Stomach (tissue), 9 donors: Measurements from ENCODE around the gene LRATD1. TPM values are rescaled to one million over a fixed set of nuclear protein-coding genes. Genes with fewer than 3 reads are reported as not detected.

ENCODE experiments used
- DNase-seq, 2 donors: peaks; one replicate each; pipeline versions ENCODE4 v3.0.0 to v3.0.0-alpha.2; 2013 to 2019
- H3K27ac ChIP-seq, 5 donors: fragments of 200-600 bp in 4 of 5; sonication (generic) in 4 of 5; one replicate each; pipeline ENCODE4 v1.5.1; 2013 to 2019; ENCODE audit warnings: mild to moderate bottlenecking in 1 of 5, moderate library complexity in 1 of 5
- H3K27me3 ChIP-seq, 3 donors: fragments of 200-600 bp; sonication (generic); one replicate each; pipeline ENCODE4 v1.5.1; 2017 to 2019; ENCODE audit warnings: mixed run types in 1 of 3
- H3K36me3 ChIP-seq, 4 donors: fragments of 200-600 bp; sonication (generic); 1 replicate in 3 of 4; 2 replicates in 1 of 4; pipeline ENCODE4 v1.5.1; 2016 to 2019
- H3K4me1 ChIP-seq, 4 donors: fragments of 200-600 bp; sonication (generic); one replicate each; pipeline ENCODE4 v1.5.1; 2016 to 2019
- H3K4me3 ChIP-seq, 4 donors: fragments of 200-600 bp; sonication (generic) in 3 of 4; one replicate each; pipeline ENCODE4 v1.5.1; 2016 to 2019; ENCODE audit warnings: mild to moderate bottlenecking in 1 of 4
- H3K9me3 ChIP-seq, 4 donors: fragments of 200-600 bp; sonication (generic); one replicate each; pipeline ENCODE4 v1.5.1; 2016 to 2019
- CTCF ChIP-seq, 7 experiments: fragments of 450-650 bp in 4 of 7; fragments of 200-600 bp in 3 of 7; sonication (generic) in 3 of 7; IDR thresholded peaks; one replicate each; pipeline ENCODE4 v1.5.1; 2016 to 2019; ENCODE audit warnings: antibody characterized with exemption in 7 of 7, control low read depth in 2 of 7, mild to moderate bottlenecking in 1 of 7
- EP300 ChIP-seq: sonication (generic); formaldehyde crosslinking; IDR thresholded peaks from one replicate; pipeline ENCODE4 v1.6.1; 2017; ENCODE audit warnings: antibody characterized with exemption
- POLR2A ChIP-seq, 4 donors: fragments of 450-650 bp; IDR thresholded peaks; one replicate each; pipeline ENCODE4 v1.6.1; 2016; ENCODE audit warnings: antibody characterized with exemption in 4 of 4, control low read depth in 2 of 4, mild to moderate bottlenecking in 1 of 4, moderate library complexity in 1 of 4
- POLR2AphosphoS5 ChIP-seq, 3 donors: sonication (generic); formaldehyde crosslinking; IDR thresholded peaks; one replicate each; pipeline ENCODE4 v1.6.1; 2016; ENCODE audit warnings: antibody characterized with exemption in 3 of 3
- WGBS, 5 donors: extraction: QIAGEN DNeasy Blood & Tissue Kit in 3 of 5; methylation state at CpG; one replicate each; pipeline versions ENCODE4 v1.1.5 to v1.1.7; 2013 to 2018; 5-methylcytosine and 5-hydroxymethylcytosine counted together
- intact Hi-C: fragments of 100-400 bp; cut with DNase I; formaldehyde crosslinking; loops from one replicate; pipeline ENCODE4 v1.15.1; 2023; ENCODE audit warnings: low total_unique reads
- polyA plus RNA-seq, 3 donors: library from polyadenylated mRNA; stranded (reverse); fragments of 200-250 nt; gene quantifications; one replicate each; pipeline ENCODE4 v1.2.3, GENCODE V29; 2013
- total RNA-seq, 5 donors: library from RNA; depleted of rRNA; stranded (reverse); fragments of >200 nt; gene quantifications; one replicate each; pipeline versions ENCODE4 v1.1.0 to v1.2.3, GENCODE V29; 2014 to 2016
- donor health status: healthy with polysubstance abuse.
- donor health status: Bipolar disorder and iron deficiency.
- donor health status: healthy.

LRATD1 gene
- total and polyA plus RNA-seq, 8 donors, result 3.2 to 229 (median 9.0) TPM; not detected in 1

DNA sequence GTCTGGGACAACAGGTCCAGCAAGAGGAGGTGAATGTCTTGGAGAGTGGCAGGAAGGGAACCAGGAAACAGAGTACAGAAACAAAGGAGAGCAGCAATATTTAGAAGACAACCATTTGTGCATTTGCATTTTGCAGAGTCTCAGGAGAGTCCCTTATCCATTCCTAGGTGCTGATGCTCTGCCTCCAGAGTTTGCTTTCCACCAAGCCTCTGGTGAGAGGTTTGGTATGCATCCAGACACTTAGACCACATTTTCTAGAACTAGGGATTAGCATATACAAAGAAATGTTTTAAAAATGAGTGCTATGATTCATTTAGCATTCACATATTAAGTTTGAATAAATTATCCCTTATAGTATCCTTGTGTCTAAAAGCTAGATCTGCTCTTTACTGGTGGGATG, 18.5 kb upstream of the LRATD1 start:
- TF ChIP-seq CTCF (IDR thresholded peaks at IDR 0.05) (no peak), POLR2A (IDR thresholded peaks at IDR 0.05) (no peak), EP300 (no peak), POLR2AphosphoS5 (IDR thresholded peaks at IDR 0.05) (no peak)
- intact Hi-C loops, result no loop called here
- H3K9me3 ChIP-seq, result no peaks in the 10 kb centered on the region
- H3K4me1 ChIP-seq, result no peaks in the 10 kb centered on the region
- no peaks in the 10 kb centered on the region for H3K36me3 ChIP-seq
- H3K4me3 ChIP-seq, result no peak overlapping the region
- no peaks in the 10 kb centered on the region for H3K27me3 ChIP-seq
- DNase-seq, result no peak
- H3K27ac ChIP-seq, result no peak overlapping the region

DNA sequence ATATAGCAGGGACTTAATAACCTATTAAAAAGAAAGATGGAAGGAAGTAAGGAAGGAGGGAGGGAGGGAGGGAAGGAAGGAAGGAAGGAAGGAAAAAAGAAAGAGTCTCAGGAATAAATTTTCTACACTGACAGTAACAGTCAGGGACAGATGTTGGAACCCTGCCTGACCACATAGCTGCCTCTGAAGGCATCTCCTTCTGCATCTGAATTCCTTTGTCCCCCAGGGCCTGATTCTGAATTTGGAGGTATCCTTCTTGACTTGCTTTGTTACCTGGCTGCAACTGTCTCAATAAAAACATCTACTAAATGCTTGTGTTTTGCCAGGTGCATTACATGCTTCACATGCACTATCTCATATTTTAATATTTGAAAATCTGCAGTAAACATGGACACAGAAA, 17.4 kb upstream of the LRATD1 start:
- H3K9me3 ChIP-seq, result no peaks in the 10 kb centered on the region
- H3K27me3 ChIP-seq, result no peaks in the 10 kb centered on the region
- intact Hi-C loops, result no loop called here
- no peak for TF ChIP-seq POLR2A (IDR thresholded peaks at IDR 0.05)
- TF ChIP-seq EP300, result no peak
- TF ChIP-seq CTCF (IDR thresholded peaks at IDR 0.05), result no peak
- TF ChIP-seq POLR2AphosphoS5 (IDR thresholded peaks at IDR 0.05), result no peak
- H3K27ac ChIP-seq, result no peak overlapping the region
- no peak for DNase-seq
- no peaks in the 10 kb centered on the region for H3K4me1 ChIP-seq
- no peak overlapping the region for H3K4me3 ChIP-seq
- no peaks in the 10 kb centered on the region for H3K36me3 ChIP-seq

DNA sequence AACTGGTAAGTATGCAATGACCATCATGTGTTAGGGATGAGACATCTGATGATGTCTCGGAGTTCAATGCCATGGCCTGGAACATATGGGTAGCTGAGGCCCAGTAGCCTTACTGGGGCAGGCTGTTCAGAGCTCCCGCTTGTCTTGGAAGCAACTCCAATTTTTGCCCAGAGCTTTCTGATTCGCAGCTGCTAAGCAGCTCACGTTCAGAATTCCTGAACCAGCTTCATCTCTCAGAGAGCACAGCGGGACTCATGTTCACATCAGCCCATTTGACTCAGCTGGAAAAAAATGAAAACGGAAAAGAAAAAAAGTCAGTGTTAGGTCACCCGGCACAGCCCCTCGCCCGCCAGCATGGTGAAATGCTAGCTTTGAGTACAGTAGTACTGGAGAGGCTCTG, 16.8 kb upstream of the LRATD1 start:
- no peaks in the 10 kb centered on the region for H3K36me3 ChIP-seq

GRCh38 chr2:14616342-14616741, 16.2 kb upstream of the LRATD1 start:
- no peak for TF ChIP-seq CTCF (IDR thresholded peaks at IDR 0.05)
- TF ChIP-seq POLR2AphosphoS5 (IDR thresholded peaks at IDR 0.05), result no peak
- no peak for TF ChIP-seq EP300
- no peak for TF ChIP-seq POLR2A (IDR thresholded peaks at IDR 0.05)
- peak in 1 of 2 donors; percentile 17 for DNase-seq
- Histone ChIP-seq H3K36me3 (no peaks in the 10 kb centered on the region), H3K27ac (no peak overlapping the region), H3K9me3 (no peaks in the 10 kb centered on the region), H3K4me3 (no peak overlapping the region), H3K4me1 (no peaks in the 10 kb centered on the region), H3K27me3 (no peaks in the 10 kb centered on the region)
- intact Hi-C loops, result no loop called here
- 36 to 49% (median 46%) methylated on average over 4 of the region's 4 CpGs for WGBS, 5 donors

More for the DNA sequence above, 16.8 kb upstream of the LRATD1 start:
- 80 to 92% (median 88%) methylated on average over 9 of the region's 9 CpGs for WGBS, 5 donors
- Histone ChIP-seq H3K27ac (no peak overlapping the region), H3K9me3 (no peaks in the 10 kb centered on the region), H3K27me3 (no peaks in the 10 kb centered on the region), H3K4me1 (no peaks in the 10 kb centered on the region), H3K4me3 (no peak overlapping the region)
- no peak for DNase-seq
- TF ChIP-seq POLR2A (IDR thresholded peaks at IDR 0.05) (no peak), EP300 (no peak), POLR2AphosphoS5 (IDR thresholded peaks at IDR 0.05) (no peak), CTCF (IDR thresholded peaks at IDR 0.05) (no peak)
- intact Hi-C loops, result no loop called here
